CD4-positive, alpha-beta T cell treated with Interleukin-21 for 1 hour (primary cell): ENCODE measurements around the gene KCTD14.
"Not testable (repeated sequence)": the region's sequence is repeated elsewhere in the genome, so short reads cannot be mapped to it uniquely, and the experiment has no call there.

ENCODE experiments used
- DNase-seq: peaks from one replicate; pipeline ENCODE4 v3.0.0-alpha.2; 2020

Gene KCTD14

GRCh38 chr11:78022397-78023396 is at the start of gene KCTD14:
Gene KCTD14 (minus strand): TSS chr11:78023276. CDS start chr11:78023249, 27 bp downstream.
- no peak for DNase-seq

- no peak for DNase-seq
Measured at GRCh38 chr11:78072455-78072854, 49.4 kb upstream of the KCTD14 start.

- DNase-seq: no peak
Measured at GRCh38 chr11:78071717-78072116, 48.6 kb upstream of the KCTD14 start.

- no peak for DNase-seq
Measured at GRCh38 chr11:78070621-78071020, 47.5 kb upstream of the KCTD14 start.

- no peak for DNase-seq
Measured at GRCh38 chr11:78069465-78069864, 46.4 kb upstream of the KCTD14 start.

GRCh38 chr11:78067704-78068103 is 44.6 kb upstream of the KCTD14 start:
- no peak for DNase-seq

GRCh38 chr11:78066471-78066870 is 43.4 kb upstream of the KCTD14 start:
- no peak for DNase-seq

- no peak for DNase-seq
Measured at GRCh38 chr11:78065203-78065602, 42.1 kb upstream of the KCTD14 start.

GRCh38 chr11:78063440-78064181 is 40.5 kb upstream of the KCTD14 start, which contains the start of gene THRSP:
Gene THRSP (plus strand): TSS chr11:78063861. CDS start chr11:78063882, 21 bp downstream.
- no peak for DNase-seq

- no peak for DNase-seq
Measured at GRCh38 chr11:78062671-78063070, 39.6 kb upstream of the KCTD14 start.

- DNase-seq: no peak
Measured at GRCh38 chr11:78061921-78062311, 38.8 kb upstream of the KCTD14 start.

- DNase-seq: no peak
Measured at GRCh38 chr11:78061088-78061920, 38.2 kb upstream of the KCTD14 start.

GRCh38 chr11:78060533-78060932 is 37.5 kb upstream of the KCTD14 start:
- no peak for DNase-seq

- not testable (repeated sequence) for DNase-seq
Measured at GRCh38 chr11:78059749-78060328, 36.8 kb upstream of the KCTD14 start.

GRCh38 chr11:78057462-78058055 is 34.5 kb upstream of the KCTD14 start:
- no peak for DNase-seq

GRCh38 chr11:78056093-78056492 is 33.0 kb upstream of the KCTD14 start:
- DNase-seq: no peak

- DNase-seq: no peak
Measured at GRCh38 chr11:78054971-78055370, 31.9 kb upstream of the KCTD14 start.

GRCh38 chr11:78050964-78051831 is 28.1 kb upstream of the KCTD14 start:
- no peak for DNase-seq

GRCh38 chr11:78049348-78049747 is 26.3 kb upstream of the KCTD14 start:
- no peak for DNase-seq

- DNase-seq: no peak
Measured at GRCh38 chr11:78048561-78048960, 25.5 kb upstream of the KCTD14 start.

- DNase-seq: no peak
Measured at GRCh38 chr11:78046486-78046854, 23.4 kb upstream of the KCTD14 start.
